ENCODE data around the gene OPA3.

- TF ChIP-seq CTCF (optimal IDR thresholded peaks at IDR 0.05 in 1 of 3, IDR thresholded peaks at IDR 0.05 in 1 of 3, conservative IDR thresholded peaks at IDR 0.05 in 1 of 3; ENCODE audit: extremely low read depth in 1 of 3, insufficient read depth in 2 of 3, low read length in 3 of 3) = no peak
- TF ChIP-seq EZH2 (IDR thresholded peaks at IDR 0.05; ENCODE audit: low read length) = no peak
Measured at GRCh38 chr19:45496349-45496953, 88.2 kb downstream of the OPA3 start.

Data from keratinocyte (primary cell).